ENCODE data around the gene PROZ.
A peak's percentile ranks its signal among the peaks of the same experiment; 100 is the strongest.

PROZ gene

DNA sequence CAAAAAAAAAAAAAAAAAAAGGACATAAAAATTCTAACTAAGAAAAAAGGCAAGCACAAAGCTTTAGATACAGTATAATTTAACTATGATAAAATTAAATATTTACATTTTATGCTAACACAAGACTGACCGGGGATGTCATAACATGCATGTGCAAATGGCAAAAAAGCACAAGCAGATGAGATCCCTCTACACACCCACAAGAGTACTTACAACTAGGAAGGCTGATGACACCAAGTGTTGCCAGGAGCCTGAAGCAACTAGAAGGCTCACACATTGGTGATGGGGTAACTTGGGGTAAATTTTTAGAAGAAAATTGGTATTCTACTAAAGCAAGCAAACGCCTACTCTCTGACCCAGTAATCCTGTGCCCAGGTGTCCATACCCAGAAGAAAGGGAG is 43.4 kb downstream of the PROZ start:
- DNase-seq, result no peak
- TF ChIP-seq GATA1 (IDR thresholded peaks at IDR 0.05; ENCODE audit: low read depth, low read length) (no peak), POLR2A (IDR thresholded peaks at IDR 0.05; ENCODE audit: low read length) (no peak)

DNA sequence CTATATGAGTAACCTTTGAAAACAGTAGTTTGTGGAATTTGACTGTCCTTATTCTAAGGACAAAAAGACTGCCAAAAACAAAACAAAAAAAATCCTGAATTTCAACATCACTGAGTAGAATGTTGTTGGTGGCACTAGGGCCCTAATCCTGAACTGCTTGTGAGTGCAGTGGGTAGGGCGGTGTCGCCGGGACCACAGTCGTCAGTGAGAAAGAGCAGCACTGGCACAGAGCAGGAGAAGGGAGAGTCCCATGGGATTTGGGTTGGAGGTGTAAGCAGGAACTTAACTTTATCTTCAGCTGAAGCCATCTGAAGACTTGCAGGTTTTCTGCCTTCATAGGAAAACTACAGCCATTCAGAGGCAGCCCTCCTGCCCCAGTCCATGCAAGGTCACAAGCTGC is 44.5 kb downstream of the PROZ start:
- no peak for DNase-seq
- TF ChIP-seq GATA1 (IDR thresholded peaks at IDR 0.05; ENCODE audit: low read depth, low read length), result no peak
- no peak for TF ChIP-seq POLR2A (IDR thresholded peaks at IDR 0.05; ENCODE audit: low read length)

DNA sequence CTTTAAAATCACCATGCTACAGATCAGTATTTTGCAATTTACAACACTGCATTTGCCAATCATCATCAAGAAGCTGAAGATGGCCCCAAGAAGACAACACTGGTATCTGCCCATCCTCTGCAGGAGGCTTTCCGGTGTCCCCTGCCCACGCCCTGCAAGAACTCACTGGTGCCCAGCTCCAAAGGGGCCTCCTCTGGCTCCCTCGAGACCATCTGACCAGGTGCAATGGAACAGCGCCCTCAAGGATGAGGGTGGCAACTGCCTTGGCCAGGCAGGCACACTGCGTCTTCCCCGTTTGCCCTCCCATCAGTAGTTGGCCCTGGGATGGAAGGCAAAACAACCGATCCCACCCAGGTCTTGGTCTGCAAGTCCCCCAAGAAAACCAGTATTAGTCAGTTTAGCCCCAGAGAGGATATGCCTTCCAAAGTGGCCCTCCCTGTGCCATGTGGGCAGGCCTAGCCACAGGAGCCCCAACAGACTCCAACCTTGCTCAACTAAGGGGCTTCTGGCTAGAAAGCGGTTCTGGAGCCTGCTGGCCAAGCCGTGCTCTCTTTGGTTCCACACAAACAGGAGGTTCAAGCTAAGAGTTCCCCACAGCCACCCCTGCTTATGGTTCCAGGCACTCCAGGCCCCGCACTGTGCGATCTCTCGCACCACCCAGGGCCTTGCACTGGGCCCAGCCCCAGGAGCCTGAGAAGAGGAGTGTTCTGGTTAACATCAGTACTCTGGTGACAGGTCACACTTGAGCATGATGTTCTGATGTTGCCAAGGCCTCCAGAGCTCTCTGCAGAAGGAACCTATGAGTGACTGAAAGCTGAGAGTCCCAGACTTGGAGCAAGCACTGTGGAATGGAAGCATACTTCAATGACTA is 45.3 kb downstream of the PROZ start:
- TF ChIP-seq POLR2A (IDR thresholded peaks at IDR 0.05; ENCODE audit: low read length) (no peak), GATA1 (IDR thresholded peaks at IDR 0.05; ENCODE audit: low read depth, low read length) (no peak)
- no peak for DNase-seq

DNA sequence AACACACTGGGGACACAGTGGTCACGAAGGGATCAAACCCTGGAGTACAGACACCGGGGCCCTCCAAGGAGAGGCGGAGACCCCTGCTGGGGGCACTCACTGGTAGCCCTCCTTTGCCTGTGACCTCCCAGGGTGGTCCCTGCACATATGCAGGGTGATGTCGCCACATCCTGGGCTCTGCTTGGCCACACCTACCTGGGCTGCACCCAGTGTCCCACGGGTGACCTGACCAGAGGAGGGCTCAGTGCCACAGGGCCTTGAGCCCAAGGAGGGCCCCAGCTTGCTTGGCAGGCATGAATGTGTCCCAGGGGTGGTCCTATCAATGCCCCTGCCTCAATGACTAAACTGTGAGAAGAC is 45.9 kb downstream of the PROZ start:
- no peak for TF ChIP-seq GATA1 (IDR thresholded peaks at IDR 0.05; ENCODE audit: low read depth, low read length)
- TF ChIP-seq POLR2A (IDR thresholded peaks at IDR 0.05; ENCODE audit: low read length), result no peak
- DNase-seq, result no peak

DNA sequence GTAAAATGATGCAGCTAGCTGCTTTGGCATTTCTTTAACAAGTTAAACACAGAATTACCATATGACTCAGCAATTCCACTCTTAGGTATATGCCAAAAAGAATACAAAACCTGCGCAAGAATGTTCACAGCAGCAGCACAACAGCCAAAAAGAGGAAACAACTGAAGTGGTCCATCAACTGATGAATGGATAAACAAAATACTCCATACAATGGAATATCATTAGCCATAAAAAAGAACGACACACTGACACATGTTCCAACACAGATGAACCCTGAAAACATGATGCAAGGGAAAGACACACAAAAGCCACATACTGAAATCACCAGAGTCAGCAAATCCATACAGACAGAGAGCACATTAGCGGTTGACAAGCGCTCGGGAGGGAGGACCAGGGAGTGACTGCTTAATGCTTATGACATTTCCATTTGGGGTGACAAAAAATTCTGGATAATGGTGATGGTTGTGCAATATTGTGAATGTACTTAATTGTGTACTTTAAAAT is 47.0 kb downstream of the PROZ start:
- DNase-seq, result peak; percentile 69 to 84
- TF ChIP-seq GATA1 (IDR thresholded peaks at IDR 0.05; ENCODE audit: low read depth, low read length) (no peak), POLR2A (IDR thresholded peaks at IDR 0.05; ENCODE audit: low read length) (no peak)

DNA sequence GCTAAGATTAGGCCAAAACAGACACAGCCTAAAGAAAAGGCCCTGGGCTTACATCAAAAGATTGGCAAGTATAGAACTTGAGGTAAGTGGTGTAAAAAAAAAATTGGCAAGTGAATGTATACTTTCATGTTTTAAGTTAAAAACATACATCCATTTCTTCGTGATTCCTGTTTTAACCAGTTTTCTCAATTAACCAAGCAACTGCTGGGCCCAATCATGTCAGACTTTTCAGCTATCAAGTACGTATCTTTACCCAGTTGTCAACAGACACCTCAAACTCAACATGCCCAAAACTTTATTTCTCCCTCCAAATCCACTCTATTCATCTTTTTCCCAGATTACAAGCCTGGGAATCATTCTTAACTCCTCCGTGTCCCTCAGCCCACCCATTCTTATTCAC is 49.0 kb downstream of the PROZ start:
- no peak for TF ChIP-seq GATA1 (IDR thresholded peaks at IDR 0.05; ENCODE audit: low read depth, low read length)
- TF ChIP-seq POLR2A (IDR thresholded peaks at IDR 0.05; ENCODE audit: low read length), result no peak
- DNase-seq, result peak; percentile 52 to 65

DNA sequence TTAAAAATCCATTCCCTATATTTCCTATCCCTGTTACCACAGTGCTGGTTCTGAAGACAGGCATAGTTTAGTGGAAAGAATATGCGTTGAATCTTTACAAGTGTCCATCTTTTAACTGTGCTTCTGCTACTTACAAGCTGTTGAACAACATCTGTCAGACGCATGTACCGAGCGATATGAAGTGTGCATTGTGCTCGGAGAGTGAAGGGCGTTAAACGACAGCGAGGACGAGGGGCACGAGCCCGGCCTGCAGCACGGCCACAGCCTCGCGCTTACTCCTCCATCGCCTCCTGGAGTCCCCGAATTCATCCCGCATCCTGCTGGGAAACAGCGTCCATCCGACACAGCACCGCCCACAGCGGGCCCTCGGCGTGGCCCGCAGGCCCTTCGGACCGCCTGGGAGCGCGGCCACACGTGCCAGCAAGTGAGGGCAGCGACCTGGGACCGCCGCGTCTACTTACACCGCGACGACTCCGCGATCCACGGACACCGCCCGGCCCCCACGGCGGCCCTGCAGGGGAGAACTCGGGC is 49.5 kb downstream of the PROZ start:
- TF ChIP-seq POLR2A (IDR thresholded peaks at IDR 0.05; ENCODE audit: low read length), result no peak
- no peak for TF ChIP-seq GATA1 (IDR thresholded peaks at IDR 0.05; ENCODE audit: low read depth, low read length)
- peak; percentile 74 to 84 for DNase-seq

DNA sequence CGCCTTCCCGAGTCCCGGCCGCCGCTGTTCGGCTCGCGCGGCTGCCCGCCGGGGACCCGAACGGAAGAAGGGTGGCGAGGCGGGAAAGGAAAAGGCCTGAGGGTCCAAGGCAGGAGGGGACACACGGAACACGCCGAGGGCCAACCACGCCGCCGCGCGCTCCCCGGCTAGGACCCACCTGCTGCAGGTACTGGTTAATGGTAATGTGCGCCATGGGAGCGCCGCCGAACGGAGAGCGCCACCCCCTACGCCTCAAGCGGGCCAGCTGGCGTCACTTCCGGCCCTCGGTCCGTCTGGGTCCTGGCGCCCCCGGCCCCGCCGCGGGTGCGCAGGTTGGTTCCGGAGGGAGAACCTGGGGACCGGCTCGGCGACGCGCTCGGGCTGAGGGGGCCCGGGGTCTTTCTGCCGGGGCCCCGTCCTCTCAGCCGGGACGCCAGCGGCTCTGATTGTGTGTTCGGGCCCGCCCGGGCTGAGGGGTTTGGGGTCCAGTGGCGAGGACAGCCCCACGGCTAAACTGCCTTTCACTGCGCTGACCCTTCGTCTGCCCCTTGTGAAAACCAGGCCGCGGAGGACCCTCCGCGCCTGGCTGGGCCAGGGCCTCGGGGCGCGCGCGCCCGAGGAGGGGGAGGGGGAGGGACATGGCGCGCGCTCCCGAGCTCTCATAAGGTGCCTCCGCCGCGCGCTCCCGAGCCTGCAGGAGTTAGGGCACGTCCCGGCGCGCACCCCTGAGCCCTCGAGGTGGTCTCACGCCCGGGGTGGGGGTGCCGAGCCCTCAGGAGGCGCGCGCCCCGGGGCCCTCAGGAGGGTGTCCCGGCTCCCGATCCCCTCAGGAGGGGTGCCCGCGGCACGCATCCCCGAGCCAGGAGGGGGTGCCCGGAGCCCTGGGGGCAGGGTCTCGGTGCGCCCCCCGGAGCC is 50.2 kb downstream of the PROZ start, which contains the start of gene PCID2:
Gene PCID2 (minus strand): TSS at position 249 of the 915 bp plus-strand sequence. CDS start 35 bp downstream, at position 214.
- DNase-seq, result peak; percentile 95 to 97

DNA sequence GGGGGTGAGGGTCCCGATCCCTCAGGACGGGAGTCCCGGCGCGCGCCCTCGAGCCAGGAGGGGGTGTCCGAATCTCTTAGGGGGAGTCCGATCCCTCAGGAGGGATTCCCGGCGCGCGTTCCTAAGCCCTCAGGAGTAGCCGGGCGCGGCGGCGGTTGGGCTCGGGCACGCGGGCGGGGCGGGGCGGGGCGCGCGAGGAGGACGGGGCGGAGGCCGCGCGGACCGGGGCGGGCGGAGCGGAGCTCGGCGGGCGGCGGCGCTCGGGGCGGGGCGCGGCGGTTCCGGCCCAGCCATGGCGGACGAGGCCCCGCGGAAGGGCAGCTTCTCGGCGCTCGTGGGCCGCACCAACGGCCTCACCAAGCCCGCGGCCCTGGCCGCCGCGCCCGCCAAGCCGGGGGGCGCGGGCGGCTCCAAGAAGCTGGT is 50.9 kb downstream of the PROZ start, which contains the start of gene CUL4A:
Gene CUL4A (plus strand): TSS at position 278 of the 423 bp plus-strand sequence. CDS start 15 bp downstream, at position 293.
- no peak for TF ChIP-seq GATA1 (IDR thresholded peaks at IDR 0.05; ENCODE audit: low read depth, low read length)
- TF ChIP-seq POLR2A (IDR thresholded peaks at IDR 0.05; ENCODE audit: low read length), result no peak
- DNase-seq, result peak; percentile 83 to 92

More for the DNA sequence above, 50.2 kb downstream of the PROZ start, which contains the start of gene PCID2:
- peak; percentile 91 for TF ChIP-seq POLR2A (IDR thresholded peaks at IDR 0.05; ENCODE audit: low read length)
- TF ChIP-seq GATA1 (IDR thresholded peaks at IDR 0.05; ENCODE audit: low read depth, low read length), result no peak

DNA sequence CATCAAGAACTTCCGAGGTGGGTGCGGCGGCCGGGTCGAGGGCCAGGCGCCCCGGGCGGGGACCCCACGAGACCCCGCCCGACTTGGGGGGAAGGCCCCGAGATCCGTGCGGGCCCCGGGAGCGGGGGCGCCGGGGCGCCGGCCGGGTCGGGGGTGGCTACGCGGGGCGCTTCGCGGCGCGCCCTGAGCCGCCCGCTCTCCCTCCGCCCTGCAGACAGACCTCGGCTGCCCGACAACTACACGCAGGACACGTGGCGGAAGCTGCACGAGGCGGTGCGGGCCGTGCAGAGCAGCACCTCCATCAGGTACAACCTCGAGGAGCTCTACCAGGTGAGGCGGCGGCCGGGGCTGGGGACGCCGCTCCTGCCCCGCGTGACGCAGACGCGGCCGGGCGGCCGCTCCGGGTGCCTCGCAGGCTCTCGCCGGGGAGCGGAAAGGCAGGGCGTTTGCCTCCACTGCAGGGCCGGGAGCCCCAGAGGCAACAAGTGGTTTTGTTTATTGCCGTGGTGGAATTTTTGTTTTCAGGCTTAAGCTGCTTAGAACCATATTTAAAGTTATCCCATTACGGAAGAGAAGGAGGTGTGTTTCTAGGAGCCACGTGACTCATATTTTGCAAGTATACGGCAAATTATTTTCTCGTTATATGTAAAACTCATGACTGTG is 51.4 kb downstream of the PROZ start:
- TF ChIP-seq GATA1 (IDR thresholded peaks at IDR 0.05; ENCODE audit: low read depth, low read length) (no peak), POLR2A (IDR thresholded peaks at IDR 0.05; ENCODE audit: low read length) (peak; percentile 43)

DNA sequence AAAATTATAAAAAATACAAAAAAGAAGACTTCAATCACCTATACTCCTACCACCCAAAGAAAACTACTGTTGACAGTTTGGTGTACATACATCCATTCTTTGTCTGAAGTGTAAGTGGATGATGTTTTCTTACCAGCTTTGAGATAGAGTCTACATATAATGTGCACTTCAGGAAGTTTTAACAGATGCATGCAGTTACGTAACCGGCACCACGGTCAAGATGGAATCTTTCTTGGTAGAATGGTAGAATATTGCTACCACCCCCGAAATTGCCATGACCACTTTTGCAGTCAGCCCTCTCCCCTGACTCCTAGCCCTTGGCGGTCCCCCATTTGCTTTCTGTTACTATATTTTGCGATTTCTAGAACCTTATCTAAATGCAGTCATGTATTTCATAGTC is 52.4 kb downstream of the PROZ start:
- peak; percentile 37 to 46 for DNase-seq
- TF ChIP-seq POLR2A (IDR thresholded peaks at IDR 0.05; ENCODE audit: low read length), result no peak
- no peak for TF ChIP-seq GATA1 (IDR thresholded peaks at IDR 0.05; ENCODE audit: low read depth, low read length)

More for the DNA sequence above, 51.4 kb downstream of the PROZ start:
- DNase-seq, result peak; percentile 83 to 85

DNA sequence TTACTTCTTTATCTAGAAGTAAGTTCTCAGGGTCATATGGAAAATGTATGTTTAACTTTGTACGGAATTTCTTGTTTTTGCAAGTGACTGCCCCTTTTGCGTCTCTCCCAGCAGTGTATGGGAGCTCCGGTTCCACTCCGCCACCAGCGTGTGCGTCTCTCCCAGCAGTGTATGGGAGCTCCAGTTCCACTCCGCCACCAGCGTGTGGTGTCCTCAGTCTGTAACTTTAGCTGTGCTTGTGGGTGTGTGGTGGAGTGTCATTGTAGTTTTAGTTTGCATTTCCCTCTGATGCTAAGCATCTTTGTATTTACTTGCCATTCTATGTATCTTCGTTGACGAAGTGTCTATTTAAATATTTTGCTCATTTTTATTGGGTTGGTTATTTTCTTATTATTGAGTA is 53.3 kb downstream of the PROZ start:
- no peak for TF ChIP-seq GATA1 (IDR thresholded peaks at IDR 0.05; ENCODE audit: low read depth, low read length)
- no peak for TF ChIP-seq POLR2A (IDR thresholded peaks at IDR 0.05; ENCODE audit: low read length)
- DNase-seq, result peak; percentile 67 to 76
